Cardiac fibroblast (primary cell): ENCODE results near the gene SLC1A2.

Experiments used
- DNase-seq, 2 donors: peaks; one replicate each; pipeline versions ENCODE4 v3.0.0 to v3.0.0-alpha.2; 2010; ENCODE audit warnings: low read depth in 2 of 2
- H3K4me3 ChIP-seq, 2 donors: replicated peaks in 1 of 2; 1 replicate in 1 of 2; 2 replicates in 1 of 2; pipeline ENCODE4 v1.5.1; 2011; ENCODE audit warnings: low read depth in 2 of 2, low read length in 2 of 2, mild to moderate bottlenecking in 2 of 2, moderate library complexity in 1 of 2
- CTCF ChIP-seq: IDR thresholded peaks from one replicate; pipeline ENCODE4 v1.5.1; 2011; ENCODE audit warnings: low read depth, mild to moderate bottlenecking, low read length, inconsistent platforms

Gene SLC1A2

GRCh38 chr11:35290876-35291275 lies 128.5 kb downstream of the SLC1A2 start:
- no peak for TF ChIP-seq CTCF
- DNase-seq = no peak
- H3K4me3 ChIP-seq = no peak overlapping the region

GRCh38 chr11:35289821-35290220 lies 129.5 kb downstream of the SLC1A2 start:
- H3K4me3 ChIP-seq = no peak overlapping the region
- DNase-seq = peak; percentile 72 to 89
- no peak for TF ChIP-seq CTCF

GRCh38 chr11:35288817-35289541 lies 130.4 kb downstream of the SLC1A2 start:
- TF ChIP-seq CTCF = no peak
- no peak overlapping the region for H3K4me3 ChIP-seq
- peak; percentile 80 to 86 for DNase-seq

GRCh38 chr11:35288309-35288708 lies 131.0 kb downstream of the SLC1A2 start:
- TF ChIP-seq CTCF = no peak
- H3K4me3 ChIP-seq = no peak overlapping the region
- DNase-seq = no peak

- no peak for DNase-seq
- H3K4me3 ChIP-seq = no peak overlapping the region
- TF ChIP-seq CTCF = no peak
Measured at GRCh38 chr11:35287344-35287890, 131.9 kb downstream of the SLC1A2 start.

- TF ChIP-seq CTCF = no peak
- no peak for DNase-seq
- no peak overlapping the region for H3K4me3 ChIP-seq
Measured at GRCh38 chr11:35286126-35286525, 133.2 kb downstream of the SLC1A2 start.
